Pancreas (tissue), 10 donors: ENCODE data around the gene ANKFY1. TPM values are rescaled to one million over a fixed set of nuclear protein-coding genes. Genes with fewer than 3 reads are reported as not detected.

Experiments used
- ATAC-seq, 4 donors: fragments of 200-7000 bp; cut with Tn5 transposase; one replicate each; pipeline versions ENCODE4 v1.8.0 to v1.9.1; 2020; ENCODE audit warnings: mild to moderate bottlenecking in 4 of 4, moderate library complexity in 4 of 4
- DNase-seq, 6 donors: peaks; one replicate each; pipeline ENCODE4 v3.0.0-alpha.2; 2020
- FAIRE-seq: peaks from 2 replicates; lab custom pipeline; 2012; peaks lifted over from hg19 to GRCh38; lab: Jason Lieb, UNC
- H3K27ac ChIP-seq, 4 donors: fragments of 200-600 bp; sonication (generic); 1 replicate in 3 of 4; 2 replicates in 1 of 4; pipeline versions ENCODE4 v1.5.0 to v1.8.0; 2020
- H3K27me3 ChIP-seq, 4 donors: fragments of 200-600 bp; one replicate each; pipeline ENCODE4 v1.8.0; 2021
- H3K36me3 ChIP-seq, 3 donors: fragments of 200-600 bp; sonication (generic) in 1 of 3; one replicate each; pipeline versions ENCODE4 v1.5.0 to v1.8.0; 2020 to 2021
- H3K4me1 ChIP-seq, 3 donors: fragments of 200-600 bp; one replicate each; pipeline ENCODE4 v1.8.0; 2021
- H3K4me3 ChIP-seq, 4 donors: fragments of 200-600 bp; sonication (generic) in 2 of 4; one replicate each; pipeline versions ENCODE4 v1.5.0 to v1.8.0; 2020 to 2021
- H3K9me3 ChIP-seq, 4 donors: fragments of 200-600 bp; one replicate each; pipeline ENCODE4 v1.8.0; 2021
- CTCF ChIP-seq, 4 donors: fragments of 200-600 bp; sonication (generic) in 3 of 4; IDR thresholded peaks; one replicate each; pipeline versions ENCODE4 v1.5.0 to v1.8.0; 2021; ENCODE audit warnings: antibody characterized with exemption in 4 of 4
- WGBS, 2 donors: extraction: QIAGEN DNeasy Blood & Tissue Kit; methylation state at CpG; one replicate each; pipeline ENCODE4 v1.1.7; 2013; 5-methylcytosine and 5-hydroxymethylcytosine counted together
- intact Hi-C, 3 donors: fragments of 100-400 bp; cut with DNase I; formaldehyde crosslinking; loops; one replicate each; pipeline versions ENCODE4 v1.11.1 to v1.14.2; 2022
- polyA plus RNA-seq, 2 donors: library from polyadenylated mRNA; stranded (reverse); fragments of 200-250 nt; gene quantifications; one replicate each; pipeline ENCODE4 v1.2.3, GENCODE V29; 2013
- total RNA-seq, 6 donors: library from RNA; stranded (reverse); fragmentation: NEBNext Ultra II Directional in 4 of 6; extraction: Animal tissue kit (Norgen Biotek cat#: 25700) in 4 of 6; gene quantifications; one replicate each; pipeline versions ENCODE4 v1.2.1 to v1.2.4, GENCODE V29; 2021 to 2023
- donor health status: healthy with polysubstance abuse.
- donor health status: DM: no; HTN: no; CAD: no; lungs with moderate emphysema.
- donor health status: DM: no; HTN: no; CAD: no.
- donor health status: control.
- donor health status: control.
- donor health status: Bipolar disorder and iron deficiency.
- donor health status: DM: yes; HTN: yes; CAD: no.
- donor health status: DM: no; HTN: no; CAD: no.
- donor health status: DM: no; HTN: no; CAD: no.
- donor health status: DM: yes; HTN: yes; CAD: no.

ANKFY1 gene
- total and polyA plus RNA-seq, 8 donors = 11.3 to 30.3 (median 13.9) TPM

GRCh38 chr17:4272213-4272971, 8.6 kb upstream of the ANKFY1 start:
- Histone ChIP-seq H3K4me3 (no peak overlapping the region), H3K27me3 (no peaks in the 10 kb centered on the region), H3K36me3 (no peaks in the 10 kb centered on the region), H3K9me3 (no peaks in the 10 kb centered on the region), H3K27ac (no peak overlapping the region), H3K4me1 (peaks cover 0 to 11% (median 0%) of the 10 kb centered on the region in 3 donors)
- ATAC-seq = peak; percentile 48 to 76 (median 60)
- intact Hi-C loops = no loop called here
- DNase-seq = no peak
- 44 to 49% methylated on average over 6 of the region's 6 CpGs for WGBS, 2 donors
- TF ChIP-seq CTCF (IDR thresholded peaks at IDR 0.05) = no peak
- no peak for FAIRE-seq

GRCh38 chr17:4270736-4271135, 7.0 kb upstream of the ANKFY1 start:
- no peak for TF ChIP-seq CTCF (IDR thresholded peaks at IDR 0.05)
- ATAC-seq = no peak
- H3K27me3 ChIP-seq = no peaks in the 10 kb centered on the region
- H3K36me3 ChIP-seq = no peaks in the 10 kb centered on the region
- no peaks in the 10 kb centered on the region for H3K9me3 ChIP-seq
- no peak for DNase-seq
- intact Hi-C loops = no loop called here
- H3K4me1 ChIP-seq = peaks cover 0 to 11% (median 0%) of the 10 kb centered on the region in 3 donors
- WGBS, 2 donors = 73 to 75% methylated on average over 3 of the region's 3 CpGs
- no peak for FAIRE-seq
- H3K27ac ChIP-seq = no peak overlapping the region
- no peak overlapping the region for H3K4me3 ChIP-seq

GRCh38 chr17:4269915-4270314, 6.1 kb upstream of the ANKFY1 start:
- no peak for DNase-seq
- intact Hi-C loops = no loop called here

GRCh38 chr17:4267402-4267801, 3.6 kb upstream of the ANKFY1 start:
- no peaks in the 10 kb centered on the region for H3K27me3 ChIP-seq
- intact Hi-C loops = no loop called here
- ATAC-seq = no peak
- no peak for FAIRE-seq
- no peaks in the 10 kb centered on the region for H3K36me3 ChIP-seq
- H3K27ac ChIP-seq = no peak overlapping the region
- no peak for TF ChIP-seq CTCF (IDR thresholded peaks at IDR 0.05)
- no peak overlapping the region for H3K4me3 ChIP-seq
- WGBS, 2 donors = 94 to 97% methylated on average over 8 of the region's 8 CpGs
- no peaks in the 10 kb centered on the region for H3K9me3 ChIP-seq
- peaks cover 0 to 11% (median 5%) of the 10 kb centered on the region in 3 donors for H3K4me1 ChIP-seq
- DNase-seq = no peak

More at GRCh38 chr17:4269915-4270314, 6.1 kb upstream of the ANKFY1 start:
- no peaks in the 10 kb centered on the region for H3K9me3 ChIP-seq
- WGBS, 2 donors = 88 to 95% methylated on average over 4 of the region's 4 CpGs
- no peaks in the 10 kb centered on the region for H3K36me3 ChIP-seq
- no peak for TF ChIP-seq CTCF (IDR thresholded peaks at IDR 0.05)
- no peak overlapping the region for H3K4me3 ChIP-seq
- no peak for ATAC-seq
- FAIRE-seq = no peak
- H3K4me1 ChIP-seq = peaks cover 0 to 11% (median 0%) of the 10 kb centered on the region in 3 donors
- no peak overlapping the region for H3K27ac ChIP-seq
- no peaks in the 10 kb centered on the region for H3K27me3 ChIP-seq

GRCh38 chr17:4266550-4266949, 2.8 kb upstream of the ANKFY1 start:
- TF ChIP-seq CTCF (IDR thresholded peaks at IDR 0.05) = no peak
- H3K27me3 ChIP-seq = no peaks in the 10 kb centered on the region
- H3K9me3 ChIP-seq = no peaks in the 10 kb centered on the region
- no peaks in the 10 kb centered on the region for H3K36me3 ChIP-seq
- peaks cover 0 to 14% (median 0%) of the 10 kb centered on the region in 3 donors for H3K4me1 ChIP-seq
- 73 to 90% methylated on average over 7 of the region's 7 CpGs for WGBS, 2 donors
- FAIRE-seq (no peak), DNase-seq (no peak), ATAC-seq (no peak)
- H3K27ac ChIP-seq = no peak overlapping the region
- intact Hi-C loops = no loop called here
- no peak overlapping the region for H3K4me3 ChIP-seq
